HL-60 (cell line): Measurements from ENCODE around the gene ZNF232.
"Not testable (repeated sequence)": the region's sequence is repeated elsewhere in the genome, so short reads cannot be mapped to it uniquely, and the experiment has no call there.

Experiments
- DNase-seq, 2 experiments: peaks; one replicate each; pipeline ENCODE4 v3.0.0-alpha.2; 2010 to 2020; ENCODE audit warnings: low read depth in 1 of 2, low spot score in 1 of 2
- H3K27ac ChIP-seq: fragments of 250-450 bp; sonication (Bioruptor Pico); replicated peaks from 2 replicates; pipeline ENCODE4 v1.5.1; 2020; ENCODE audit warnings: mild to moderate bottlenecking, moderate library complexity
- H3K27me3 ChIP-seq: fragments of 250-450 bp; sonication (Bioruptor Pico); 2 replicates; pipeline ENCODE4 v1.5.1; 2021; ENCODE audit warnings: mild to moderate bottlenecking, moderate library complexity; ENCODE audit not compliant: insufficient read depth, poor library complexity, severe bottlenecking
- H3K4me3 ChIP-seq: replicated peaks from 2 replicates; pipeline ENCODE4 v1.5.1; 2011; ENCODE audit warnings: mild to moderate bottlenecking, control low read depth, low read length; ENCODE audit not compliant: insufficient read depth
- CTCF ChIP-seq: IDR thresholded peaks from one replicate; pipeline ENCODE4 v1.5.1; 2011; ENCODE audit warnings: low read length, control low read depth, inconsistent platforms; ENCODE audit not compliant: insufficient read depth
- GABPA ChIP-seq: IDR thresholded peaks from 2 replicates; pipeline ENCODE4 v1.6.1; 2012; ENCODE audit warnings: low read depth
- POLR2AphosphoS5 ChIP-seq: IDR thresholded peaks from 2 replicates; pipeline ENCODE4 v1.6.1; 2012; ENCODE audit warnings: low read depth
- REST ChIP-seq: IDR thresholded peaks from 2 replicates; pipeline ENCODE4 v1.6.1; 2012; ENCODE audit warnings: low read depth; ENCODE audit not compliant: insufficient replicate concordance
- SPI1 ChIP-seq: IDR thresholded peaks from 2 replicates; pipeline ENCODE4 v1.6.1; 2012; ENCODE audit warnings: low read depth, mild to moderate bottlenecking, borderline replicate concordance

The ZNF232 gene

GRCh38 chr17:5135726-5136579, 24.3 kb upstream of the ZNF232 start:
- H3K27ac ChIP-seq, result no peak overlapping the region
- no peak overlapping the region for H3K4me3 ChIP-seq
- no peak for TF ChIP-seq POLR2AphosphoS5
- TF ChIP-seq SPI1, result no peak
- TF ChIP-seq GABPA, result no peak
- no peak for TF ChIP-seq CTCF
- no peak for TF ChIP-seq REST
- DNase-seq, result no peak
- H3K27me3 ChIP-seq, result no peaks in the 10 kb centered on the region

- not testable (repeated sequence) for H3K4me3 ChIP-seq, H3K27me3 ChIP-seq, H3K27ac ChIP-seq, DNase-seq
These were observed 23.5 kb upstream of the ZNF232 start for GRCh38 chr17:5135131-5135712.

GRCh38 chr17:5134571-5134970, 22.9 kb upstream of the ZNF232 start:
- not testable (repeated sequence) for H3K27me3 ChIP-seq, DNase-seq, H3K4me3 ChIP-seq, H3K27ac ChIP-seq

GRCh38 chr17:5133961-5134360, 22.3 kb upstream of the ZNF232 start:
- DNase-seq, H3K4me3 ChIP-seq, H3K27me3 ChIP-seq, H3K27ac ChIP-seq: not testable (repeated sequence)

GRCh38 chr17:5133311-5133710, 21.6 kb upstream of the ZNF232 start:
- DNase-seq, result no peak
- no peak for TF ChIP-seq CTCF
- TF ChIP-seq POLR2AphosphoS5, result no peak
- TF ChIP-seq GABPA, result no peak
- no peak for TF ChIP-seq SPI1
- no peak for TF ChIP-seq REST
- no peak overlapping the region for H3K4me3 ChIP-seq
- H3K27ac ChIP-seq, result no peak overlapping the region
- H3K27me3 ChIP-seq, result no peaks in the 10 kb centered on the region

GRCh38 chr17:5132503-5133225, 21.0 kb upstream of the ZNF232 start:
- H3K27ac ChIP-seq, DNase-seq, H3K27me3 ChIP-seq, H3K4me3 ChIP-seq: not testable (repeated sequence)

- H3K27me3 ChIP-seq, DNase-seq, H3K27ac ChIP-seq, H3K4me3 ChIP-seq: not testable (repeated sequence)
These were observed 20.3 kb upstream of the ZNF232 start for GRCh38 chr17:5131799-5132502.
